ENCODE measurements around the gene FGG.

The FGG gene

GRCh38 chr4:154612472-154613414, at the start of gene FGG:
FGG (minus strand) TSS chr4:154612656; CDS start chr4:154612609, 47 bp downstream.
- H3K36me3 Mint-ChIP-seq (ENCODE audit: low read depth): no peaks in the 10 kb centered on the region
- peaks cover 8% of the 10 kb centered on the region for H3K4me1 Mint-ChIP-seq (ENCODE audit: low read depth)
- no peaks in the 10 kb centered on the region for H3K9me3 Mint-ChIP-seq
- no peak within 1 kb of the TSS for H3K4me3 Mint-ChIP-seq
- H3K27me3 Mint-ChIP-seq: peaks cover 25% of the 10 kb centered on the region
- no peak within 1 kb of the TSS for H3K27ac Mint-ChIP-seq

DNA sequence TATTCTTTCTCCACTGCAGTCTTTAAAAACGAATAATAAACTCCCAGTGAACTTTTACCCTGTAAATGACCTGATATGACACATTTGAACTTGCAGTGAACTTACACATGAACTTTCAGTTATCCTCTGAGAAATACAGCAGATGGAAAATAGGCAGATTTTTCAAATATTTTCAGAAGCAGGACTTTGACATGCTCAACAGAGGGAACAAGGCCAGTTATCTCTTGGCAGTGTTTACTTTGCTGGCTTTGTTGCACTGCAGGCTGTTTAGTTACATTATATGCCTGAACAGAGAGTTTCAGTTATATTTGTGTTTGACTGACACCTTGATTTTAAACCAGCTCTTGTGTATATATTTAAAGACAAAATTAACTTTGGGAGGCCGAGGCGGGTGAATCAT, 47.6 kb upstream of the FGG start:
- Mint-ChIP-seq H3K9me3 (no peaks in the 10 kb centered on the region), H3K27ac (no peak overlapping the region), H3K27me3 (peaks cover 26% of the 10 kb centered on the region), H3K4me1 (ENCODE audit: low read depth) (no peaks in the 10 kb centered on the region), H3K4me3 (no peak overlapping the region), H3K36me3 (ENCODE audit: low read depth) (no peaks in the 10 kb centered on the region)

- H3K4me1 Mint-ChIP-seq (ENCODE audit: low read depth): no peaks in the 10 kb centered on the region
- peaks cover 24% of the 10 kb centered on the region for H3K27me3 Mint-ChIP-seq
- no peaks in the 10 kb centered on the region for H3K36me3 Mint-ChIP-seq (ENCODE audit: low read depth)
- H3K4me3 Mint-ChIP-seq: no peak overlapping the region
- no peaks in the 10 kb centered on the region for H3K9me3 Mint-ChIP-seq
- H3K27ac Mint-ChIP-seq: no peak overlapping the region
Measured at GRCh38 chr4:154658680-154659405, 46.4 kb upstream of the FGG start.

- Mint-ChIP-seq H3K27me3 (peaks cover 21% of the 10 kb centered on the region), H3K36me3 (ENCODE audit: low read depth) (no peaks in the 10 kb centered on the region), H3K4me1 (ENCODE audit: low read depth) (no peaks in the 10 kb centered on the region), H3K27ac (no peak overlapping the region), H3K4me3 (no peak overlapping the region), H3K9me3 (no peaks in the 10 kb centered on the region)
Measured at GRCh38 chr4:154643493-154643892, 31.0 kb upstream of the FGG start.

GRCh38 chr4:154642373-154643009, 30.0 kb upstream of the FGG start:
- Mint-ChIP-seq H3K9me3 (no peaks in the 10 kb centered on the region), H3K27me3 (peaks cover 18% of the 10 kb centered on the region)

DNA sequence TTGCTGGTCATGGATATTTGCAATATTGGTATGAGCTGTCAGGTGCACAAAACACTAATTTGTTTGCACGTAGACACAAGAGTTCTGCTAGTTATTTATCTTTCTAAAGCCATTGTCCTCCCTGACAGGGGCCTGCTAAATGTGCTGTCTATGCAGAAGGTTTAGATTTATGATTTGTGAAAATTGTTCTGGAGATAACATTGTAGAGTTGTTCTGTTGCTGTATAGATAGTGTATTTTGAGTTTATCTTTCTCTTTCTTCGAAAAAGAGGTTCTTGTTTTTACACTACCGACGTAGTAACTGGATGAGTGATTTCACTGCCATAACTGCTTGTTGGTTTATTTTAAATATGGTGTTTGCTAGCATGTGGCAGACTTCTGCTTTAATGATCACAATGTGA, 28.5 kb upstream of the FGG start:
- H3K4me1 Mint-ChIP-seq (ENCODE audit: low read depth): no peaks in the 10 kb centered on the region
- no peak overlapping the region for H3K27ac Mint-ChIP-seq
- no peak overlapping the region for H3K4me3 Mint-ChIP-seq
- H3K36me3 Mint-ChIP-seq (ENCODE audit: low read depth): no peaks in the 10 kb centered on the region
- H3K9me3 Mint-ChIP-seq: no peaks in the 10 kb centered on the region
- peaks cover 24% of the 10 kb centered on the region for H3K27me3 Mint-ChIP-seq

More at GRCh38 chr4:154642373-154643009, 30.0 kb upstream of the FGG start:
- no peaks in the 10 kb centered on the region for H3K36me3 Mint-ChIP-seq (ENCODE audit: low read depth)
- H3K4me3 Mint-ChIP-seq: no peak overlapping the region
- H3K4me1 Mint-ChIP-seq (ENCODE audit: low read depth): no peaks in the 10 kb centered on the region
- H3K27ac Mint-ChIP-seq: no peak overlapping the region

DNA sequence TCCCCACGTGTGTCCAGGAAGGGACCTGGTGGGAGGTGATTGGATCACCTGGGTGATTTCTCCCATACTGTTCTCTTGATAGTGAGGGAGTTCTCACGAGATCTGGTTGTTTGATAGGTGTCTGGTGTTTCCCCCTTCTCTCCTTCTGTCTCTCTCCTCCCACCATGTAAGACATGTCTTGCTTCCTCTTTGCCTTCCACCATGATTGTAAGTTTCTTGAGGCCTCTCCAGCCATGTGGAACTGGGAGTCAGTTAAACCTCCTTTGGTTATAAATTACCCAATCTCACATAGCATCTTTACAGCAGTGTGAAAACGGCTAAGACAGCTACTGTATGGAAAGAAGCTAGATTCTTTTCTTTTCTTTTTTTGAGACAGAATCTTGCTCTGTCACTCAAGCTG, 21.6 kb upstream of the FGG start:
- Mint-ChIP-seq H3K4me3 (no peak overlapping the region), H3K9me3 (no peaks in the 10 kb centered on the region), H3K27me3 (peaks cover 58% of the 10 kb centered on the region), H3K36me3 (ENCODE audit: low read depth) (no peaks in the 10 kb centered on the region), H3K4me1 (ENCODE audit: low read depth) (no peaks in the 10 kb centered on the region), H3K27ac (no peak overlapping the region)

- no peaks in the 10 kb centered on the region for H3K36me3 Mint-ChIP-seq (ENCODE audit: low read depth)
- peaks cover 47% of the 10 kb centered on the region for H3K27me3 Mint-ChIP-seq
- no peak overlapping the region for H3K27ac Mint-ChIP-seq
- H3K4me3 Mint-ChIP-seq: no peak overlapping the region
- no peaks in the 10 kb centered on the region for H3K4me1 Mint-ChIP-seq (ENCODE audit: low read depth)
- no peaks in the 10 kb centered on the region for H3K9me3 Mint-ChIP-seq
Measured at GRCh38 chr4:154631828-154632227, 19.4 kb upstream of the FGG start.

DNA sequence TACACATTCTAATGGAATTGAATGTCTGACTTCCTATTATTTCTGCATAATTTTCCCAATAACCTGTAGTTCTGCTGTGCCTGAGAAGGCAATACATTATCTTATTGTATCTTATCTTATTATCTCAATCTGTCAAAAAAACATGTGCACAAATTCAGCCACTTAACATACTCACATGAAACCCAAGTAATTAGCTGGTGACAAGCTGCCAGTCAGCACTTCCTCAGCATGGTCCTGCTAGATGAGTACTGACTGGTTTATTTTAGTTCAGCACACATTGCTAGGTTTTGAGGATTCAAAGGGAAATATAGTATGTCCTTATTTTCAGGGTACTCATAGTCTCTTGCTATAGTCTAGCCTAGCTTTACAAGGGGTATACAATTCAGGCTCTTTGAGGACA, 17.9 kb upstream of the FGG start:
- Mint-ChIP-seq H3K27ac (no peak overlapping the region), H3K4me3 (no peak overlapping the region), H3K9me3 (no peaks in the 10 kb centered on the region), H3K36me3 (ENCODE audit: low read depth) (no peaks in the 10 kb centered on the region), H3K4me1 (ENCODE audit: low read depth) (no peaks in the 10 kb centered on the region), H3K27me3 (peaks cover 45% of the 10 kb centered on the region)

- Mint-ChIP-seq H3K27me3 (peaks cover 32% of the 10 kb centered on the region), H3K4me1 (ENCODE audit: low read depth) (no peaks in the 10 kb centered on the region), H3K27ac (no peak overlapping the region), H3K4me3 (no peak overlapping the region), H3K9me3 (no peaks in the 10 kb centered on the region), H3K36me3 (ENCODE audit: low read depth) (no peaks in the 10 kb centered on the region)
Measured at GRCh38 chr4:154626793-154627484, 14.5 kb upstream of the FGG start.

GRCh38 chr4:154625971-154626370, 13.5 kb upstream of the FGG start:
- peaks cover 24% of the 10 kb centered on the region for H3K27me3 Mint-ChIP-seq
- no peaks in the 10 kb centered on the region for H3K9me3 Mint-ChIP-seq
- H3K27ac Mint-ChIP-seq: no peak overlapping the region
- no peaks in the 10 kb centered on the region for H3K36me3 Mint-ChIP-seq (ENCODE audit: low read depth)
- no peaks in the 10 kb centered on the region for H3K4me1 Mint-ChIP-seq (ENCODE audit: low read depth)
- no peak overlapping the region for H3K4me3 Mint-ChIP-seq

- no peaks in the 10 kb centered on the region for H3K36me3 Mint-ChIP-seq (ENCODE audit: low read depth)
- no peaks in the 10 kb centered on the region for H3K9me3 Mint-ChIP-seq
- peaks cover 13% of the 10 kb centered on the region for H3K27me3 Mint-ChIP-seq
- no peak overlapping the region for H3K4me3 Mint-ChIP-seq
- H3K4me1 Mint-ChIP-seq (ENCODE audit: low read depth): no peaks in the 10 kb centered on the region
- H3K27ac Mint-ChIP-seq: no peak overlapping the region
Measured at GRCh38 chr4:154623995-154624394, 11.5 kb upstream of the FGG start.

DNA sequence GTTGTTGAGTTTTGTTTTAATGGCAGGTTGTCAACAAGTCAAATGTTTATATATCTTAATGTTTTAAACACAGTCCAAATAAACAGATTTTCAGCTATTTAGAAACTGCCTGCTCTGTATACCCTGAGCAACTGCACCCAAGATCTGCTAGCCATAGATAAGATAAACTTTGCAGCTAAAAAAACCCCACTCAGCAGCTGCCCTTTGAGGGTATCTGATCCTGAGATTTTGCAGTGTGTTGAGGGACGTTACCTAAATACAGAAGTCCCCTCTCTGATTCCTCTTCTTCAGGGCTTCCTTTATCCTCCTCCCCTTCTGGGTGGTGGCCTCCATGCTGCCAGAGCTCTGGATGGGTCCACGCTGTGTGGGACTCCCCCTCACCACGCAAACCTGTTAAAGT, 11.0 kb upstream of the FGG start:
- Mint-ChIP-seq H3K4me3 (no peak overlapping the region), H3K9me3 (no peaks in the 10 kb centered on the region), H3K27me3 (peaks cover 13% of the 10 kb centered on the region), H3K27ac (no peak overlapping the region), H3K4me1 (ENCODE audit: low read depth) (no peaks in the 10 kb centered on the region), H3K36me3 (ENCODE audit: low read depth) (no peaks in the 10 kb centered on the region)

GRCh38 chr4:154622598-154622997, 10.1 kb upstream of the FGG start:
- no peak overlapping the region for H3K27ac Mint-ChIP-seq

More at GRCh38 chr4:154622598-154622997, 10.1 kb upstream of the FGG start:
- Mint-ChIP-seq H3K9me3 (no peaks in the 10 kb centered on the region), H3K4me3 (no peak overlapping the region), H3K27me3 (peaks cover 13% of the 10 kb centered on the region), H3K4me1 (ENCODE audit: low read depth) (no peaks in the 10 kb centered on the region), H3K36me3 (ENCODE audit: low read depth) (no peaks in the 10 kb centered on the region)
